Mesothelial cell of epicardium (in vitro differentiated cells): Measurements from ENCODE around the gene C16orf95. TPM values are rescaled to one million over a fixed set of nuclear protein-coding genes. Genes with fewer than 3 reads are reported as not detected.

Experiments used
- DNase-seq, 2 experiments: peaks; one replicate each; pipeline ENCODE4 v3.0.0; 2021; ENCODE audit warnings: low spot score in 2 of 2; ENCODE audit not compliant: unreplicated experiment in 2 of 2
- H3K27ac Mint-ChIP-seq: 2 replicates; pipeline ENCODE4 v1.8.0; 2021; ENCODE audit warnings: mixed read lengths
- H3K27me3 Mint-ChIP-seq: 2 replicates; pipeline ENCODE4 v1.8.0; 2021; ENCODE audit warnings: low read depth, mixed read lengths
- H3K36me3 Mint-ChIP-seq: 2 replicates; pipeline ENCODE4 v1.8.0; 2021; ENCODE audit warnings: mixed read lengths
- H3K4me1 Mint-ChIP-seq: 2 replicates; pipeline ENCODE4 v1.8.0; 2021; ENCODE audit warnings: mixed read lengths
- H3K4me3 Mint-ChIP-seq: 2 replicates; pipeline ENCODE4 v1.8.0; 2021; ENCODE audit warnings: mild to moderate bottlenecking, moderate library complexity, mixed read lengths
- H3K9me3 Mint-ChIP-seq: 2 replicates; pipeline ENCODE4 v1.8.0; 2021; ENCODE audit warnings: mixed read lengths
- total RNA-seq: library from RNA; stranded (reverse); gene quantifications from 3 replicates; pipeline ENCODE4 v1.2.1, GENCODE V29; 2021
- TF ChIP-seq, protein P1 (sequence below): fragments of 200-600 bp; sonication (generic); IDR thresholded peaks from one replicate; pipeline ENCODE4 v1.5.0; 2021; ENCODE audit warnings: antibody characterized with exemption; ENCODE audit not compliant: unreplicated experiment

The C16orf95 gene
- total RNA-seq, 1 donor from 2014 or later = 4.6 TPM

DNA sequence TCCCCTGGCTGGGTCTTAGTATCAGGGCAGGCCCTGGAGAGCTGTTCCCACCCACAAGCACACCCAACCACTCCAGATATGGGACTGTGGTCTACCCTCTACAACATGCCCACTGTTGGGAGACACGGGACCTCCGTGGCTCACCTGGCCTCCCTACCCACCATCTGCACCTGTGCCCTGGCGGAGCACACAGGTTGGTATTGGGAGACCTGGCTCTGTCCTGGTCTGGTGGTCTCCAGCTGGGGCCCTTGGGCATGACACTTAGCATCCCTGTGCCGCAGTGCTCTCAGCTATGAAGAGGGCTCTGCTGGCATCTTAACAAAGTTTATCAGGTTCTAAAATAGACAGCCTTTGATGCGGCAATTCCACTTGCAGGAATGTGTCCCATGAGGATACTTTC is 5.8 kb downstream of the C16orf95 start:
- no peak overlapping the region for H3K4me3 Mint-ChIP-seq
- no peaks in the 10 kb centered on the region for H3K4me1 Mint-ChIP-seq
- H3K9me3 Mint-ChIP-seq = peaks cover 4% of the 10 kb centered on the region
- no peak overlapping the region for H3K27ac Mint-ChIP-seq
- TF ChIP-seq, protein P1, sequence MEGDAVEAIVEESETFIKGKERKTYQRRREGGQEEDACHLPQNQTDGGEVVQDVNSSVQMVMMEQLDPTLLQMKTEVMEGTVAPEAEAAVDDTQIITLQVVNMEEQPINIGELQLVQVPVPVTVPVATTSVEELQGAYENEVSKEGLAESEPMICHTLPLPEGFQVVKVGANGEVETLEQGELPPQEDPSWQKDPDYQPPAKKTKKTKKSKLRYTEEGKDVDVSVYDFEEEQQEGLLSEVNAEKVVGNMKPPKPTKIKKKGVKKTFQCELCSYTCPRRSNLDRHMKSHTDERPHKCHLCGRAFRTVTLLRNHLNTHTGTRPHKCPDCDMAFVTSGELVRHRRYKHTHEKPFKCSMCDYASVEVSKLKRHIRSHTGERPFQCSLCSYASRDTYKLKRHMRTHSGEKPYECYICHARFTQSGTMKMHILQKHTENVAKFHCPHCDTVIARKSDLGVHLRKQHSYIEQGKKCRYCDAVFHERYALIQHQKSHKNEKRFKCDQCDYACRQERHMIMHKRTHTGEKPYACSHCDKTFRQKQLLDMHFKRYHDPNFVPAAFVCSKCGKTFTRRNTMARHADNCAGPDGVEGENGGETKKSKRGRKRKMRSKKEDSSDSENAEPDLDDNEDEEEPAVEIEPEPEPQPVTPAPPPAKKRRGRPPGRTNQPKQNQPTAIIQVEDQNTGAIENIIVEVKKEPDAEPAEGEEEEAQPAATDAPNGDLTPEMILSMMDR = no peak
- peaks cover 5% of the 10 kb centered on the region for H3K36me3 Mint-ChIP-seq
- no peaks in the 10 kb centered on the region for H3K27me3 Mint-ChIP-seq
- no peak for DNase-seq

DNA sequence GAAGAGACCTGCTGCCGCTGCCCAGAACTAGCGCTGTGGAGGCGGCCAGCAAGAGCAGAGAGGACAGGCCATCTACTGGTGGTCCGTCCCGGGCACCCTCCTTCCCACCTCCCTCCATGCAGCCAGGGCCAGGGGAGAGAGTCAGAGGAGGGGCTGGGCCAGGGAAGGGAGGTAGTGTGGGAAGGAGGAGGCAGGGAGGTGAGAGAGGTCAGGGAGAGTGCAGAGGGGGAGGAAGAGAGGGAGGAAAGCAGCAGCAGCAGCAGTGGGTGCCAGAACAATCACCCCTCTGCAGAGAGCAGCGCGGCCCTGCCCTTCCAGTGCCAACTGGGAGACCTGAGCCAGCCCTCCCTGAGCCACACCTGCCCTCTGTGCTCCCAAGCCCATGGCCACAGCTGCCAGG is 6.6 kb downstream of the C16orf95 start:
- no peaks in the 10 kb centered on the region for H3K4me1 Mint-ChIP-seq
- no peaks in the 10 kb centered on the region for H3K27me3 Mint-ChIP-seq
- TF ChIP-seq, protein P1 = no peak
- peaks cover 4% of the 10 kb centered on the region for H3K9me3 Mint-ChIP-seq
- H3K4me3 Mint-ChIP-seq = no peak overlapping the region
- peaks cover 5% of the 10 kb centered on the region for H3K36me3 Mint-ChIP-seq
- H3K27ac Mint-ChIP-seq = no peak overlapping the region
- DNase-seq = no peak

DNA sequence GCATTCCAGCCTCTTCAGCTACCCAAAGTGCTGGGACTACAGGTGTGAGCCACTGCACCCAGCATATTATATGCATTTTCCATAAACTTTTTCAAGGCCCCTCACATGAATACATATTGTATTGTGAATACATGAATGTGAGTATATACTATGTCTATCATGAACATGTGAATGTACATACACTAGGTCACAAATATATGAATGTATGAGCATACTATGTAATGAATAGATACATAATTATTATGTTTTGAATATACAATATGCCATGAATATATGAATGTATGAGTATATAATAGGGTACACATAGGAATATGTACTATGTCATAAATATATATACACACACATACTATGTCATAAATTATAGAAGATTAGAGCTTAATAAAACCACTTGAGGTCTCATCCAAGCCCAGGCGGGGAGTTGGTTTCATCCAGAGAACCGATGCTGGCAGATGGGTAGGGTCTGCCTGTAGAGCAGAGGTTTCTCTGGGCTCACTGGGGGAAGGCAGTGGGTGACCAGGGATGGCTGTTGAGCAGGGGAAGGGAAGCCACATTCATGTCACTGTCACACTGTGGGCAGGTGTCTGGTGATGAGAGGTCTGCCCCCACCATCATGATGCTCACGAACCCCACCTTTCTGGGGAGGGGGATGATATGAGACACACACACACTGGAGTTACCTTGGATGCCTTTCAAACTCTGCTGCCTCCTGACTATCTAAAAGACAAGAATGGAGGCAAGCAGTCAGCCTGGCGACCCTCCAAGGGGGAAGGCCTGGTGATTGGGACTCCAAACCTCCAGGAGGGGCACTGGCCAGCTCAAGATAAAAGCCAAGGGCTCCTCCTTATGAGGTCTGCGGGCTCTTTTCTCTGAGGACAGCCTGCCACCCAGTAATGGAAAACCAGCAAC is 7.3 kb downstream of the C16orf95 start:
- TF ChIP-seq, protein P1 = no peak
- H3K27me3 Mint-ChIP-seq = no peaks in the 10 kb centered on the region
- no peak for DNase-seq
- H3K36me3 Mint-ChIP-seq = peaks cover 5% of the 10 kb centered on the region
- no peaks in the 10 kb centered on the region for H3K4me1 Mint-ChIP-seq
- peaks cover 4% of the 10 kb centered on the region for H3K9me3 Mint-ChIP-seq
- no peak overlapping the region for H3K27ac Mint-ChIP-seq
- no peak overlapping the region for H3K4me3 Mint-ChIP-seq

DNA sequence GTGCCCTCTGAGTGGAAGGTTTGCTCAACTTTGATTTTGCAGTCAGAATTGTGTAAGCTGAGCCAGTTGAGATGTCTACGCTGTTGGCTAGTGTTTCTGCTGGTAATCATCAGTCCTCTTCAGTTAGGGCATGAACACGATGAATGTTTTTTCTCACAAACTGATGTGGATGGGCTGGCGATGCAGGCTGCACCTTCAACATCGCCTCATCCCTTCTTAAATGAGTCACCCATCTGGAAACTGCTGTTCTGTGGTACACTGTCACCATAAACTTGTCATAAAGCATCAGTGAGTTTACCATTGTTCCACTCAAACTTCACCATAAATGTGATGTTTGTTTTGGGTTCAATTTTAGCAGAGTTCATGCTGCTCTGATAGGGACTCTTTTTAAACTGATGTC is 8.4 kb downstream of the C16orf95 start:
- Mint-ChIP-seq H3K27ac (no peak overlapping the region), H3K4me3 (no peak overlapping the region), H3K9me3 (peaks cover 4% of the 10 kb centered on the region), H3K27me3 (no peaks in the 10 kb centered on the region), H3K36me3 (peaks cover 5% of the 10 kb centered on the region), H3K4me1 (peaks cover under 1% of the 10 kb centered on the region)
- no peak for DNase-seq
- TF ChIP-seq, protein P1 = no peak

DNA sequence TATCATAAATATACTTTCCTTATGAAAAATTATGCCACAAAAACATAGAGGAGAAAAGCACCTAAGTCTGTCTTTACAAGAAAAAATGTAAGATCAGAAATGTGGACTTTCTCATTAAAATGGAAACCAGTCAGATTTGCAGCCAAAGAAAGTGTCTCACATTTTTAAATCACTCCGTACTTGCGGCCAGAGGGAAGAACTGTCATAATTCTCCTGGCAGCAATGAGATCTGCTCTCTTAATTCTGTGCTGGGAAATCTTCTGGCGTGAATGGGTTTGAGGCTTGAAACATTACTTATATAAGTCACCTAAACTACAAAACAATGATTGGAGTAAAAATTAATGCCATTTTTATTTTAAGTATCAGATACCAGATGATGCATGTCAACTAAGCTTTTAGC is 10.7 kb downstream of the C16orf95 start:
- Mint-ChIP-seq H3K27me3 (no peaks in the 10 kb centered on the region), H3K27ac (no peak overlapping the region), H3K4me1 (peaks cover 5% of the 10 kb centered on the region), H3K9me3 (peaks cover 4% of the 10 kb centered on the region), H3K36me3 (peaks cover 5% of the 10 kb centered on the region), H3K4me3 (no peak overlapping the region)
- no peak for DNase-seq
- TF ChIP-seq, protein P1 = no peak
